Karpas-422 (cell line): ENCODE results near the gene FNDC1. TPM values are rescaled to one million over a fixed set of nuclear protein-coding genes. Genes with fewer than 3 reads are reported as not detected.

ENCODE experiments used
- DNase-seq: peaks from one replicate; pipeline ENCODE4 v3.0.0-alpha.2; 2015
- H2AFZ ChIP-seq: fragments of 200-600 bp; sonication (generic); 2 replicates; pipeline ENCODE4 v1.6.1; 2014; ENCODE audit warnings: antibody characterized with exemption, low read length, mixed read lengths
- H3K27ac ChIP-seq: fragments of 200-600 bp; sonication (generic); 2 replicates; pipeline ENCODE4 v1.5.1; 2014; ENCODE audit warnings: mild to moderate bottlenecking, low read length, moderate library complexity
- H3K27me3 ChIP-seq: fragments of 200-600 bp; sonication (generic); 2 replicates; pipeline ENCODE4 v1.6.1; 2014; ENCODE audit warnings: low read length, mixed read lengths
- H3K36me3 ChIP-seq: fragments of 200-600 bp; sonication (generic); 2 replicates; pipeline ENCODE4 v1.6.1; 2014; ENCODE audit warnings: low read length, mixed read lengths; ENCODE audit not compliant: insufficient read depth
- H3K4me1 ChIP-seq: fragments of 200-600 bp; sonication (generic); 2 replicates; pipeline ENCODE4 v1.6.1; 2014; ENCODE audit warnings: mild to moderate bottlenecking, low read length, mixed read lengths
- H3K4me2 ChIP-seq: fragments of 200-600 bp; sonication (generic); 2 replicates; pipeline ENCODE4 v1.6.1; 2014; ENCODE audit warnings: low read length, low read depth, mild to moderate bottlenecking; ENCODE audit not compliant: poor library complexity, severe bottlenecking
- H3K4me3 ChIP-seq: fragments of 200-600 bp; sonication (generic); 2 replicates; pipeline ENCODE4 v1.5.1; 2014; ENCODE audit warnings: mild to moderate bottlenecking, antibody characterized with exemption, low read length, mixed read lengths
- H3K79me2 ChIP-seq: fragments of 200-600 bp; sonication (generic); 2 replicates; pipeline ENCODE4 v1.6.1; 2014; ENCODE audit warnings: mild to moderate bottlenecking, low read length, mixed read lengths
- H3K9ac ChIP-seq: fragments of 200-600 bp; sonication (generic); 2 replicates; pipeline ENCODE4 v1.6.0; 2014; ENCODE audit warnings: low read length
- H3K9me2 ChIP-seq: fragments of 200-600 bp; sonication (generic), shearing (Covaris generic); replicated peaks from 2 replicates; pipeline ENCODE4 v1.6.0; 2014; ENCODE audit warnings: mild to moderate bottlenecking, low read length, moderate library complexity; ENCODE audit not compliant: insufficient read depth
- H3K9me3 ChIP-seq: fragments of 300-700, 200-600 bp; sonication (generic); 2 replicates; pipeline ENCODE4 v1.6.1; 2014; ENCODE audit warnings: low read length, mixed read lengths
- H4K20me1 ChIP-seq: fragments of 200-600 bp; sonication (generic); 2 replicates; pipeline ENCODE4 v1.6.1; 2014; ENCODE audit warnings: mild to moderate bottlenecking, antibody characterized with exemption, low read length, low read depth; ENCODE audit not compliant: insufficient read depth
- total RNA-seq: library from RNA; depleted of rRNA; stranded (reverse); fragments of >200 nt; shearing (Covaris generic); gene quantifications from 2 replicates; pipeline ENCODE4 v1.2.3, GENCODE V29; 2014; ENCODE audit warnings: low replicate concordance

Gene FNDC1
- total RNA-seq, 1 experiment from 2014 or later: 90.0 TPM

DNA sequence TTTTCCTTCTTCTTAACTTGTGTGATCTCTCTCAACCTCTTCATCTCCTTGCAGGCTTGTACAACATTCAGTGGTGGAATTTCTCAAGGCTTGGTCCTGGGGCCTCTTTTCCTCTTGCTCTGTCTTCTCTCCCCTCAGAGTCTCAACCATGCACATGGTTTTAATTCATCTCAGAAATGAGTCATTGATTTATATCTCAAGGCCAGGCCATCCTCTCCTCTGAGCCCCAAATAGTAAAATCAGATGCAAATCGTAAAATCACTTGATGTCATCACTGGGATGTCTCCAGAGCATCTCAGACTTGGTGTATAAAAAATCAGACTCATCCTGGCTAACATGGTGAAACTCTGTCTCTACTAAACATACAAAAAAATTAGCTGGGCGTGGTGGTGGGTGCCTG lies 85.0 kb downstream of the FNDC1 start:
- Histone ChIP-seq H3K36me3 (peaks cover 91% of the 10 kb centered on the region), H3K9me2 (no peaks in the 10 kb centered on the region), H3K27ac (peak overlapping the region; percentile 53; the same call in 1 of the 2 replicates), H3K27me3 (no peaks in the 10 kb centered on the region), H3K9me3 (no peaks in the 10 kb centered on the region), H3K9ac (no peak overlapping the region), H3K4me1 (peaks cover 79% of the 10 kb centered on the region), H2AFZ (no peak overlapping the region), H3K79me2 (peaks cover under 1% of the 10 kb centered on the region), H3K4me2 (no peak overlapping the region), H3K4me3 (no peak overlapping the region), H4K20me1 (no peaks in the 10 kb centered on the region)
- DNase-seq: peak; percentile 59

DNA sequence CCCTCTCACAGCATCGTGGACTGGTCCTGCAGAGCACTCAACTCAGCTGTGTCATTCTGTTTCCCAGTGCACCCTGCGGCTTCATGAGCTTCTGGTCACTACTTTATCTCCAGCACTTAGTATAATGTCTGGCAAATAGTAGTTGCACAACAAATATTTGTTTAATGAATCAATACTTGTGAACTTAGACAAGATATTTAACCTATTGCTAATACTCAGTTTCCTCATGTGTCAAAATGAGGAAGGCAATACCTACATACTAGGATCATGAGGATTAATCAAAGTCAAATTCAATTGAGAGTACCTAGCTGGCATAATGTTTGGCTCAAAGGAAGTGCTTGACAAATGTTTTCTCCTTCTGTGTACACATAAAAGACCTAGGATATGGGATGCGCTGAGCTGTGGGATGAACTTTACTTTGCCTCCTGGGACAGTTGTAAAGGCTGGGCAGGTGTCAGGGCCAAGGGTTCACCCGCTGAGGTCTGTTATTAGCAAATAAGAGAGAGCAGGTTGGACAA lies 86.3 kb downstream of the FNDC1 start:
- Histone ChIP-seq H3K9me3 (no peaks in the 10 kb centered on the region), H3K27ac (0 out of 2 replicates have a peak overlapping the region, but pooled peaks have one; percentile 5), H2AFZ (no peak overlapping the region), H3K4me3 (no peak overlapping the region), H4K20me1 (no peaks in the 10 kb centered on the region), H3K4me1 (peaks cover 91% of the 10 kb centered on the region), H3K4me2 (no peak overlapping the region), H3K9me2 (no peaks in the 10 kb centered on the region), H3K79me2 (peaks cover 3% of the 10 kb centered on the region), H3K36me3 (peaks cover 79% of the 10 kb centered on the region), H3K9ac (no peak overlapping the region), H3K27me3 (no peaks in the 10 kb centered on the region)
- no peak for DNase-seq

DNA sequence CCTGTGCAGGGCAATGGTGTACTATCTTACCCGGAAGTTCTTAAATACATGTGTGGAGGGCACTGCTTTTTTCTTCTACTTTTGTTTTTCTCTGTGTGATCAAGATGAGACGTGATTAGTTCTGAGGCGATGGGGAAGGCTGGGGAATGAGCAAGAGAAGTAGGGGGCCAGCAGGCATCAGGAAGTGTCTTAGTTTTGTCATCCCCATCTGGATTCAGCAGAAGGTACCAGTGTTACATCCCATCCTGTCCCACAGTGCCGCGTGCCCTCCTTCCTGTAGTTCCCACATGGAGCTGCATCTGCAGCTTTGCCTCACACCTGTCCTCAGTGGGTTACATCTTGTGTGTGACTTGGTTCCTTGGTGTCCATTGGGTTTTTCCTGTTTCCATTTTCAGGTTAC lies 86.9 kb downstream of the FNDC1 start:
- H3K4me1 ChIP-seq: peaks cover 91% of the 10 kb centered on the region
- peaks cover 7% of the 10 kb centered on the region for H3K79me2 ChIP-seq
- H3K9me3 ChIP-seq: no peaks in the 10 kb centered on the region
- H3K9me2 ChIP-seq: no peaks in the 10 kb centered on the region
- peaks cover 77% of the 10 kb centered on the region for H3K36me3 ChIP-seq
- DNase-seq: no peak
- no peaks in the 10 kb centered on the region for H4K20me1 ChIP-seq
- no peak overlapping the region for H2AFZ ChIP-seq
- H3K27ac ChIP-seq: 0 out of 2 replicates have a peak overlapping the region, but pooled peaks have one; percentile 82
- no peak overlapping the region for H3K4me3 ChIP-seq
- no peak overlapping the region for H3K4me2 ChIP-seq
- no peaks in the 10 kb centered on the region for H3K27me3 ChIP-seq
- H3K9ac ChIP-seq: no peak overlapping the region

DNA sequence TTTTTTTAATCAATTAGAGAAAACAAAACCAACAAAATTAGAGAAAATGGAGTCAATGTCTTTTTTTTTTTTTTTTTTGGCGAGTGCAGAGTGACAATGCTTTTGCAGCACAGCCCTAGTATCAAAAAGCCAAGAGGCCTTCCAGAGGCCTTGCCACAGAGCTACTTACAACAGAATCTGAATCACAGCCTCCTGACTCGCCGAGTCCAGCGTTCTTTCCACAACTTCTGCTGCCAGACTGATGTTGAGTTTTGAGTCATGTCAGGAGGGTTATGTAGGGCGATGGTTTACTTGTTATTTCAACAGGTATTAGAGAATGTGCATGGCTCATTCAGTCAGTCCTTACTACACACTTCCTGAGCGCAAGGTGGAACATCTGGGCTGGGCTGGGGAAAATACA lies 88.6 kb downstream of the FNDC1 start:
- peaks cover 78% of the 10 kb centered on the region for H3K36me3 ChIP-seq
- peaks cover 80% of the 10 kb centered on the region for H3K4me1 ChIP-seq
- H3K4me3 ChIP-seq: no peak overlapping the region
- no peak overlapping the region for H2AFZ ChIP-seq
- no peaks in the 10 kb centered on the region for H3K27me3 ChIP-seq
- peak overlapping the region; percentile 62 for H3K4me2 ChIP-seq
- no peaks in the 10 kb centered on the region for H3K9me2 ChIP-seq
- H3K9me3 ChIP-seq: no peaks in the 10 kb centered on the region
- no peak overlapping the region for H3K9ac ChIP-seq
- H3K79me2 ChIP-seq: peaks cover 10% of the 10 kb centered on the region
- no peaks in the 10 kb centered on the region for H4K20me1 ChIP-seq
- no peak for DNase-seq
- H3K27ac ChIP-seq: peak overlapping the region; percentile 82

DNA sequence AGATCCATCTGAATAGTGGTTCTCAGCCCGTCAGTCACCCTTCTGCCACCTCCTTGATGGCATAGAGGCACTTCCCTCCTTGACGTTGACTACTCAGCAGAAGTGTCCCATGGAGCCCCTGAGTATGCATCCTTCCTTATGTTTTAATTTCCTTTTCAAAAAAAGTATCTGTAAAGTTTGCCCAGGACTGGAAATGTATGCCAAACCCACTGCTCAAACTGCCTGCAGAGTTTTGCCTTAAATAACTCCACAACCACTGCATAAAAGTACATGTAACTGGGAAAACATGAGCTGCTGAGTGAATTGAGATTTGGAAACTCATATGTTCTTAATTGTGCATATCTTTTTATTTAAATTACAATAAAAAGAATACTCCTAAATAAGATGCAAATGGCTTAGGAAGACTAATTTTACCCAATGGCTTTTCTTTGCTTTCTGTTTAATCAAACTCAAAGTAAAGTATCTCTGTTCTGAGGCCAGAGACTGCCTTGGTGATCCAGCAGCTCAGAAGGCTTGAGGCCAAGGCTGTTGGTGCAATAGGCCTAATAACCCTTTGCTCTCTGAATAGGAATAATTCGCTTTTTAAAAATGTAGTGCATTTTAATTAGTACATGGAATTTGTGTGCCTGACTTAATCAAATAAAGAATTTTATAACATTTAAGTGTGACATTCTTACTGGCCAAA lies 90.4 kb downstream of the FNDC1 start:
- peaks cover 66% of the 10 kb centered on the region for H3K4me1 ChIP-seq
- H3K9ac ChIP-seq: peak overlapping the region; percentile 34
- no peaks in the 10 kb centered on the region for H3K9me3 ChIP-seq
- peak; percentile 59 for DNase-seq
- H2AFZ ChIP-seq: no peak overlapping the region
- H3K27me3 ChIP-seq: no peaks in the 10 kb centered on the region
- H3K9me2 ChIP-seq: no peaks in the 10 kb centered on the region
- peak overlapping the region; percentile 22; the same call in 1 of the 2 replicates for H3K4me3 ChIP-seq
- H3K4me2 ChIP-seq: peak overlapping the region; percentile 62
- peak overlapping the region; percentile 82 for H3K27ac ChIP-seq
- peaks cover 74% of the 10 kb centered on the region for H3K36me3 ChIP-seq
- H3K79me2 ChIP-seq: peaks cover 10% of the 10 kb centered on the region
- no peaks in the 10 kb centered on the region for H4K20me1 ChIP-seq

DNA sequence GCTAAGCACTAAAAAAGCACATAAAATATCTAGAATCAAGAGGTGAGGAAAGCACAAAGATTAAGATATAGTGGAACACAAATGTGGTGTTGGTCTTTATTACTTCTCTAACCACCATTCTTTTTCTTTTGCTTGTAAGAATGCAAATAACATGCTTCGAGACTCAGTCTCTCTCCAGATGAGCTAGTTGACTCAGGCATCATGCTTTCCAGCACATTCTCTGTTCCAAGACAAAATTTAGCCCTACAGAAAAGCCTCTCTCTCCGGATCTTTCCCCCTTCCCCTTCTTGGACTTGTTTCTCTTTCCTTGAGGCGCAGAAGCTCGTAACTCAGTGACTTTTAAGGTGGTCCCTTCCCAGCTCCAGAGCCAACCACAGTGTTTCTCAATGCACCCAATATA lies 91.0 kb downstream of the FNDC1 start:
- Histone ChIP-seq H3K4me2 (peak overlapping the region; percentile 62), H4K20me1 (no peaks in the 10 kb centered on the region), H3K79me2 (peaks cover 10% of the 10 kb centered on the region), H3K27ac (peak overlapping the region; percentile 82), H3K9me2 (no peaks in the 10 kb centered on the region), H2AFZ (no peak overlapping the region), H3K36me3 (peaks cover 74% of the 10 kb centered on the region), H3K9ac (peak overlapping the region; percentile 34), H3K27me3 (no peaks in the 10 kb centered on the region), H3K9me3 (no peaks in the 10 kb centered on the region), H3K4me1 (peaks cover 66% of the 10 kb centered on the region), H3K4me3 (peak overlapping the region; percentile 22; the same call in 1 of the 2 replicates)
- DNase-seq: no peak

DNA sequence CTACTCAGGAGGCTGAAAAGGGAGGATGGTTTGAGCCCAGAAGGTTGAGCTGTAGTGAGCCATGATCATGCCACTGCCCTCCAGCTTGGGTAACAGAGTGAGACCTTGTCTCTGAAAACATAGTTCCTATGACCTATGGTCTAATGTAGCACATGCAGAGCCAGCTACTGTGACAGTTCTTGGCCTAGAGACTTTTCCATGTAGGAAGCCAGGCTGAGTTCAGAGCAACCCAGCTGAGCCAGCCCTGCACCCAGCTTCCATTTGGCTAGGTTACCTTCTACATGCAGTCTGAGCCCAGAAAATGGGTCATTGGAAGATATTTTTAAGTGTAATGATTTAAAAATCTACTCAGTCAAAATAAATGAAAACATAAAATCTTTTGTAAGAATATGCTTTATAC lies 92.8 kb downstream of the FNDC1 start:
- no peak overlapping the region for H3K4me3 ChIP-seq
- peaks cover 10% of the 10 kb centered on the region; the same call in 1 of the 2 replicates for H3K79me2 ChIP-seq
- peaks cover 67% of the 10 kb centered on the region for H3K36me3 ChIP-seq
- no peak overlapping the region for H3K9ac ChIP-seq
- no peaks in the 10 kb centered on the region for H4K20me1 ChIP-seq
- no peak for DNase-seq
- H3K4me2 ChIP-seq: no peak overlapping the region
- H2AFZ ChIP-seq: no peak overlapping the region
- H3K9me2 ChIP-seq: no peaks in the 10 kb centered on the region
- H3K27me3 ChIP-seq: no peaks in the 10 kb centered on the region
- no peaks in the 10 kb centered on the region for H3K9me3 ChIP-seq
- peaks cover 48% of the 10 kb centered on the region for H3K4me1 ChIP-seq
- peak overlapping the region; percentile 82; the same call in 1 of the 2 replicates for H3K27ac ChIP-seq

- H3K79me2 ChIP-seq: peaks cover 10% of the 10 kb centered on the region; the same call in 1 of the 2 replicates
- H3K27ac ChIP-seq: peak overlapping the region; percentile 12; the same call in 1 of the 2 replicates
- DNase-seq: no peak
- H4K20me1 ChIP-seq: no peaks in the 10 kb centered on the region
- no peak overlapping the region for H3K4me3 ChIP-seq
- H3K9me3 ChIP-seq: no peaks in the 10 kb centered on the region
- H3K36me3 ChIP-seq: peaks cover 67% of the 10 kb centered on the region
- no peak overlapping the region for H3K4me2 ChIP-seq
- H3K27me3 ChIP-seq: no peaks in the 10 kb centered on the region
- no peak overlapping the region for H3K9ac ChIP-seq
- H3K4me1 ChIP-seq: peaks cover 42% of the 10 kb centered on the region
- H3K9me2 ChIP-seq: no peaks in the 10 kb centered on the region
- no peak overlapping the region for H2AFZ ChIP-seq
These were observed 93.4 kb downstream of the FNDC1 start for GRCh38 chr6:159262586-159262985.
